PC-9 (cell line): Measurements from ENCODE around the gene WNK2. TPM values are rescaled to one million over a fixed set of nuclear protein-coding genes. Genes with fewer than 3 reads are reported as not detected.

ENCODE experiments used
- BruUV-seq: library from RNA; stranded (reverse); fragments of 400-500 nt; replicated peaks from 2 replicates; lab custom pipeline; 2021; lab: Mats Ljungman, UMichigan
- CTCF ChIA-PET: fragments of 300-600 bp; sonication (Branson Sonifier 250); formaldehyde crosslinking; loops from one replicate; lab custom pipeline; 2022; ENCODE audit warnings: antibody characterized with exemption; lab: Charles Lee
- POLR2A ChIA-PET: fragments of 300-600 bp; sonication (Branson Sonifier 250); formaldehyde crosslinking; loops from one replicate; lab custom pipeline; 2022; ENCODE audit warnings: antibody characterized with exemption; ENCODE audit not compliant: unreplicated experiment; lab: Charles Lee
- DNase-seq, 2 experiments: peaks; one replicate each; pipeline versions ENCODE4 v3.0.0 to v3.0.0-alpha.2; 2015 to 2022; ENCODE audit warnings: mixed read lengths in 1 of 2
- H2AFZ ChIP-seq: fragments of 200-600 bp; sonication (generic); 2 replicates; pipeline ENCODE4 v1.8.1; 2017; ENCODE audit warnings: antibody characterized with exemption
- H3F3A ChIP-seq: fragments of 200-600 bp; sonication (generic); 2 replicates; pipeline ENCODE4 v1.8.1; 2017; ENCODE audit warnings: antibody characterized with exemption, mild to moderate bottlenecking, low read depth; ENCODE audit not compliant: insufficient read depth
- H3K27ac ChIP-seq: fragments of 200-600 bp; sonication (generic); 2 replicates; pipeline ENCODE4 v1.6.1; 2016; ENCODE audit warnings: mixed run types
- H3K27me3 ChIP-seq: fragments of 200-600 bp; sonication (generic); 2 replicates; pipeline ENCODE4 v1.6.1; 2016; ENCODE audit warnings: low read depth, mixed run types; ENCODE audit not compliant: insufficient read depth
- H3K36me3 ChIP-seq: fragments of 200-600 bp; sonication (generic); 2 replicates; pipeline ENCODE4 v1.6.1; 2016; ENCODE audit warnings: low read depth, mixed run types
- H3K4me1 ChIP-seq: fragments of 200-600 bp; sonication (generic); replicated peaks from 2 replicates; pipeline ENCODE4 v1.6.1; 2016; ENCODE audit warnings: mixed run types; ENCODE audit not compliant: insufficient read depth
- H3K4me2 ChIP-seq: fragments of 200-600 bp; sonication (generic); 2 replicates; pipeline ENCODE4 v1.6.1; 2017; ENCODE audit warnings: mixed run types
- H3K4me3 ChIP-seq: fragments of 200-600 bp; sonication (generic); 2 replicates; pipeline ENCODE4 v1.6.1; 2016; ENCODE audit warnings: mixed run types
- H3K79me2 ChIP-seq: fragments of 200-600 bp; sonication (generic); 2 replicates; pipeline ENCODE4 v1.6.1; 2017; ENCODE audit warnings: low read depth, mixed run types
- H3K9me2 ChIP-seq: fragments of 200-600 bp; sonication (generic); 2 replicates; pipeline ENCODE4 v1.8.1; 2017; ENCODE audit warnings: mild to moderate bottlenecking; ENCODE audit not compliant: insufficient read depth
- H3K9me3 ChIP-seq: fragments of 200-600 bp; sonication (generic); 2 replicates; pipeline ENCODE4 v1.8.1; 2016; ENCODE audit warnings: low read depth; ENCODE audit not compliant: insufficient read depth
- H4K20me1 ChIP-seq: fragments of 200-600 bp; sonication (generic); 2 replicates; pipeline ENCODE4 v1.8.1; 2017; ENCODE audit not compliant: insufficient read depth
- CTCF ChIP-seq: fragments of 200-600 bp; sonication (generic); conservative IDR thresholded peaks from 2 replicates; pipeline ENCODE4 v1.6.1; 2017; ENCODE audit warnings: mixed run types, antibody characterized with exemption, mild to moderate bottlenecking, moderate library complexity
- EZH2 ChIP-seq: fragments of 200-600 bp; sonication (generic); IDR thresholded peaks from 2 replicates; pipeline ENCODE4 v1.8.0; 2017; ENCODE audit warnings: antibody characterized with exemption, low read depth
- intact Hi-C: fragments of 100-400 bp; cut with micrococcal nuclease; formaldehyde crosslinking; loops from one replicate; pipeline ENCODE4 v1.10.0; 2022; ENCODE audit not compliant: unreplicated experiment
- total RNA-seq: library from RNA; stranded (reverse); gene quantifications from 2 replicates; pipeline ENCODE4 v1.2.3, GENCODE V29; 2021

Gene WNK2
- total RNA-seq, 1 experiment from 2014 or later, result 44.6 TPM

DNA sequence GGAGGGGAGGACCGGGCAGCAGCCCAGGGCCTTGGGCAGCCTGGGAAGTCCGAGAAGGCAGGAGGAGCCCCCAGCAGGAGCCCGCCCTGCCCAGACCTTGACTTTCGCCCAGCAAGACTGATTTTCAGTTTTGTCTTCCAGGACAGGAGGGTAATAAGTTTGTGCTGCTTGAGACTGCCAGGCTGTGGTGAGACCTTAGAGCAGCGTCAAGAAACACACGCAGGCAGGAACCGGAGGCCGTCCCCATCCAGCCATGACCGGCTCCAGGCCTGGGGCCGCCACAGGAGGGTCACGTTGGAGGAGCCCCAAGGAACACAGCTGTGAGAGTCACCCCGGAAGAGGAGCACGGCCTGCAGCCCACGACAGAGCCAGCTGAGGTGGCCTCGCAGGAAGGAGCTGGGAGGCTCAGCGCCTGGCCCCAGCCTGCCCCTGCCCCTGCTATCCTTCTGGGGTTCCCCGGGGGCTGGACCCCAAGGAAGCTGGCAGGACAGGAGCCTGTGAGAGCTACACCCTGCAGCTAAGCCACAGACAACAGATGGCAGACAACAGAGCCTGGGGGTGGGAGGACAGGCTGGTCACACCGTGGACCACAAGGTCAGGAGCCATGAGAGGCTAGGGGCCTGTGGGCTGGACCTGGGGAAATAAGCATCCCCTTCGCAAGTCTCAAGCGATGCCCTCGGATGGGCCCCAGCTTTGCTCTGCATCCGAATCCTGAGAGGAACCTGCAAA lies 141.5 kb downstream of the WNK2 start:
- no peaks in the 10 kb centered on the region for H3K9me2 ChIP-seq
- H3K4me1 ChIP-seq, result peaks cover 17% of the 10 kb centered on the region
- H3K9me3 ChIP-seq, result no peaks in the 10 kb centered on the region
- no peaks in the 10 kb centered on the region for H3K27me3 ChIP-seq
- ChIA-PET CTCF (interaction anchor here (0.6 kb wide), 1 partner anchor 641 kb away, joined by 3 read pairs; no protein-coding TSS in a partner anchor), POLR2A (no interaction called here)
- H3K79me2 ChIP-seq, result no peaks in the 10 kb centered on the region
- no peak overlapping the region for H3K4me2 ChIP-seq
- BruUV-seq, result no TSS peak
- H3F3A ChIP-seq, result peaks cover 13% of the 10 kb centered on the region
- H2AFZ ChIP-seq, result no peak overlapping the region
- H3K4me3 ChIP-seq, result no peak overlapping the region
- DNase-seq, result no peak
- no peaks in the 10 kb centered on the region for H4K20me1 ChIP-seq
- no peak for TF ChIP-seq CTCF
- TF ChIP-seq EZH2, result no peak
- no peak overlapping the region for H3K27ac ChIP-seq
- intact Hi-C loops, result no loop called here
- no peaks in the 10 kb centered on the region for H3K36me3 ChIP-seq

- intact Hi-C loops, result no loop called here
- CTCF ChIA-PET, result interaction anchor here (0.6 kb wide), 1 partner anchor 640 kb away, joined by 3 read pairs; no protein-coding TSS in a partner anchor
- Histone ChIP-seq H3K36me3 (no peaks in the 10 kb centered on the region), H3K27ac (no peak overlapping the region), H3F3A (peaks cover 19% of the 10 kb centered on the region), H2AFZ (no peak overlapping the region), H3K4me1 (peaks cover 23% of the 10 kb centered on the region), H3K79me2 (no peaks in the 10 kb centered on the region), H3K4me2 (no peak overlapping the region), H3K9me2 (peaks cover 2% of the 10 kb centered on the region; the same call in 1 of the 2 replicates), H3K9me3 (no peaks in the 10 kb centered on the region), H3K4me3 (no peak overlapping the region), H3K27me3 (no peaks in the 10 kb centered on the region), H4K20me1 (no peaks in the 10 kb centered on the region)
- BruUV-seq, result no TSS peak
- POLR2A ChIA-PET, result no interaction called here
- no peak for DNase-seq
- TF ChIP-seq CTCF (no peak), EZH2 (no peak)
Observed at GRCh38 chr9:93326056-93326455, 142.1 kb downstream of the WNK2 start.

DNA sequence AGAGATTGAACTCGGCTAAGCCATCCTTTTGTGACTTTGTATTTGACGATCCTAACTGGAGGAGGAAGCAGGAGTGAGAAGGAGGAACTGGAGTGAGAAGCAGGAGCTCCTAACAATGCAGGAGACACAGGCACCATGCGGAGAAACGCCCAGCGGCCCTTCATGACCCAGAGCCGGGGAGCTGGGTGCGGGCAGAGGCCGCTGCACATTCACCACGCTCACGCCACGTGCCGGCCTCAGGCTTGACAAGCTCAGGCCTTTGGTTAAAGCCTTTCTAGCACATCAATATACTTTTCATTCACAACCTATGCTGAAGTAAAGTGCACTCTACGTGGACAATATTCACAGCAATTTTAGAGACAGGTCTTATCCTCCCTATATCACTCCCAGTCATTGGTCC lies 142.7 kb downstream of the WNK2 start:
- no TSS peak for BruUV-seq
- Histone ChIP-seq H3K4me2 (no peak overlapping the region), H2AFZ (no peak overlapping the region), H3K4me1 (peaks cover 23% of the 10 kb centered on the region), H3K27me3 (no peaks in the 10 kb centered on the region), H3K9me3 (no peaks in the 10 kb centered on the region), H3F3A (peaks cover 22% of the 10 kb centered on the region), H4K20me1 (no peaks in the 10 kb centered on the region), H3K79me2 (no peaks in the 10 kb centered on the region), H3K9me2 (peaks cover 4% of the 10 kb centered on the region; the same call in 1 of the 2 replicates), H3K27ac (no peak overlapping the region), H3K36me3 (no peaks in the 10 kb centered on the region), H3K4me3 (no peak overlapping the region)
- TF ChIP-seq CTCF, result no peak
- no peak for TF ChIP-seq EZH2
- intact Hi-C loops, result no loop called here
- DNase-seq, result no peak
- ChIA-PET CTCF (no interaction called here), POLR2A (no interaction called here)
